ENCODE measurements around the gene OR52B4. TPM values are rescaled to one million over a fixed set of nuclear protein-coding genes. Genes with fewer than 3 reads are reported as not detected.

Gene OR52B4
- total and polyA plus RNA-seq, 9 of the 15 experiments (the other 6 are each of a cell fraction or from before 2014, with no cell fraction given): not detected

DNA sequence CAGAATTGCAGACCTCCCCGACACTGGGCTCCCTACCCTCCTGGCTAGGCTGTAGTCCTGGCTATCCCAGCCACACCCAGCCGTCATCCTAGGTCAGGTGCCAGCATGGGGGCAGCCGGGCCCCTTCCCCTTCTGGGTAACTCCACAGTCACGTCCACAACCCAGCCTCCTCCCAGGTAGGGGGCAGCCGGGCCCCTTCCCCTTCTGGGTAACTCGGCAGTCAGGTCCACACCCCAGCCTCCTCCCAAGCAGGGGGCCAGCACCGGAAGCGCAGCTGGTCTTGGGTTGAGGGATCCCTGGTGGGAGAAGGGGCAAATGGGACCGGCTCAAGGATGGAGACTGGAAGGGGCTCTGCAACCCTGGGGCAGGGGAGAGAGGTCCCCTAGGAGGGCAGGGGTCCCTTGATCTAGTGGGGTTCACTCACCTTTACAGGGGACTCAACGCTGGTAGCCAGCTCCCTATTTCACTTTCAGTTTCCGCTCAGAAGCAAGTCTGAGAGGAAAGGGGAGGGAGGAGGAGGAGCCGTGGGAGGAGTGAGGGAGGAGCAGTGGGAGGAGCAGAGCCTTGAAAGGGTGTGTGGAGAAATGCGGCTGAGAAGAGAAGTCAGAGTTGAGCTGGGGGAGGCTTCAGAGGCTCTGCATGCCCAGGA, 25.1 kb upstream of the OR52B4 start, which contains the start of gene TRIM21 (continued):
- TF ChIP-seq, protein P1, sequence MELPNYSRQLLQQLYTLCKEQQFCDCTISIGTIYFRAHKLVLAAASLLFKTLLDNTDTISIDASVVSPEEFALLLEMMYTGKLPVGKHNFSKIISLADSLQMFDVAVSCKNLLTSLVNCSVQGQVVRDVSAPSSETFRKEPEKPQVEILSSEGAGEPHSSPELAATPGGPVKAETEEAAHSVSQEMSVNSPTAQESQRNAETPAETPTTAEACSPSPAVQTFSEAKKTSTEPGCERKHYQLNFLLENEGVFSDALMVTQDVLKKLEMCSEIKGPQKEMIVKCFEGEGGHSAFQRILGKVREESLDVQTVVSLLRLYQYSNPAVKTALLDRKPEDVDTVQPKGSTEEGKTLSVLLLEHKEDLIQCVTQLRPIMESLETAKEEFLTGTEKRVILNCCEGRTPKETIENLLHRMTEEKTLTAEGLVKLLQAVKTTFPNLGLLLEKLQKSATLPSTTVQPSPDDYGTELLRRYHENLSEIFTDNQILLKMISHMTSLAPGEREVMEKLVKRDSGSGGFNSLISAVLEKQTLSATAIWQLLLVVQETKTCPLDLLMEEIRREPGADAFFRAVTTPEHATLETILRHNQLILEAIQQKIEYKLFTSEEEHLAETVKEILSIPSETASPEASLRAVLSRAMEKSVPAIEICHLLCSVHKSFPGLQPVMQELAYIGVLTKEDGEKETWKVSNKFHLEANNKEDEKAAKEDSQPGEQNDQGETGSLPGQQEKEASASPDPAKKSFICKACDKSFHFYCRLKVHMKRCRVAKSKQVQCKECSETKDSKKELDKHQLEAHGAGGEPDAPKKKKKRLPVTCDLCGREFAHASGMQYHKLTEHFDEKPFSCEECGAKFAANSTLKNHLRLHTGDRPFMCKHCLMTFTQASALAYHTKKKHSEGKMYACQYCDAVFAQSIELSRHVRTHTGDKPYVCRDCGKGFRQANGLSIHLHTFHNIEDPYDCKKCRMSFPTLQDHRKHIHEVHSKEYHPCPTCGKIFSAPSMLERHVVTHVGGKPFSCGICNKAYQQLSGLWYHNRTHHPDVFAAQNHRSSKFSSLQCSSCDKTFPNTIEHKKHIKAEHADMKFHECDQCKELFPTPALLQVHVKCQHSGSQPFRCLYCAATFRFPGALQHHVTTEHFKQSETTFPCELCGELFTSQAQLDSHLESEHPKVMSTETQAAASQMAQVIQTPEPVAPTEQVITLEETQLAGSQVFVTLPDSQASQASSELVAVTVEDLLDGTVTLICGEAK (IDR thresholded peaks at IDR 0.05): peak; percentile 70
- TF ChIP-seq, protein P1 (CRISPR knock-in tag; IDR thresholded peaks at IDR 0.05): no peak
- peak in 1 of 2 experiments; percentile 56; a peak in 1 of 4 replicates for TF ChIP-seq HDAC1 (IDR thresholded peaks at IDR 0.05)
- TF ChIP-seq SPI1 (IDR thresholded peaks at IDR 0.05; ENCODE audit: borderline replicate concordance, low read depth, low read length): peak; percentile 17; the same call in 1 of the 2 replicates
- TF ChIP-seq EGR1 (conservative IDR thresholded peaks at IDR 0.05): peak; percentile 55; the same call in 1 of the 2 replicates
- no peak for TF ChIP-seq CBFA2T3 (IDR thresholded peaks at IDR 0.05)
- TF ChIP-seq NR2C2 (CRISPR knock-in tag; IDR thresholded peaks at IDR 0.05): no peak
- TF ChIP-seq NR2C2 (tag; IDR thresholded peaks at IDR 0.05): no peak
- TF ChIP-seq ZBTB7A (IDR thresholded peaks at IDR 0.05; ENCODE audit: borderline replicate concordance, control insufficient read depth, low read depth, low read length): 0 out of 2 replicates have a peak, but pooled peaks have one; percentile 10
- TF ChIP-seq, protein P2, sequence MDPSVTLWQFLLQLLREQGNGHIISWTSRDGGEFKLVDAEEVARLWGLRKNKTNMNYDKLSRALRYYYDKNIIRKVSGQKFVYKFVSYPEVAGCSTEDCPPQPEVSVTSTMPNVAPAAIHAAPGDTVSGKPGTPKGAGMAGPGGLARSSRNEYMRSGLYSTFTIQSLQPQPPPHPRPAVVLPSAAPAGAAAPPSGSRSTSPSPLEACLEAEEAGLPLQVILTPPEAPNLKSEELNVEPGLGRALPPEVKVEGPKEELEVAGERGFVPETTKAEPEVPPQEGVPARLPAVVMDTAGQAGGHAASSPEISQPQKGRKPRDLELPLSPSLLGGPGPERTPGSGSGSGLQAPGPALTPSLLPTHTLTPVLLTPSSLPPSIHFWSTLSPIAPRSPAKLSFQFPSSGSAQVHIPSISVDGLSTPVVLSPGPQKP (CRISPR knock-in tag; IDR thresholded peaks at IDR 0.05): no peak
- TF ChIP-seq RFX5 (IDR thresholded peaks at IDR 0.05; ENCODE audit: low read depth, low read length): no peak
- 0 out of 2 replicates have a peak, but pooled peaks have one; percentile 12 for TF ChIP-seq ELF2 (CRISPR knock-in tag; IDR thresholded peaks at IDR 0.05)
- TF ChIP-seq PTRF (tag; IDR thresholded peaks at IDR 0.05): no peak
- TF ChIP-seq, protein P3, sequence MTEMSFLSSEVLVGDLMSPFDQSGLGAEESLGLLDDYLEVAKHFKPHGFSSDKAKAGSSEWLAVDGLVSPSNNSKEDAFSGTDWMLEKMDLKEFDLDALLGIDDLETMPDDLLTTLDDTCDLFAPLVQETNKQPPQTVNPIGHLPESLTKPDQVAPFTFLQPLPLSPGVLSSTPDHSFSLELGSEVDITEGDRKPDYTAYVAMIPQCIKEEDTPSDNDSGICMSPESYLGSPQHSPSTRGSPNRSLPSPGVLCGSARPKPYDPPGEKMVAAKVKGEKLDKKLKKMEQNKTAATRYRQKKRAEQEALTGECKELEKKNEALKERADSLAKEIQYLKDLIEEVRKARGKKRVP (CRISPR knock-in tag; IDR thresholded peaks at IDR 0.05): peak; percentile 26; the same call in 1 of the 2 replicates
- TF ChIP-seq DPF2 (IDR thresholded peaks at IDR 0.05): 0 out of 2 replicates have a peak, but pooled peaks have one; percentile 37
